Inflammatory macrophage (primary cell): ENCODE results near the gene CLDN3.
"Not testable (repeated sequence)": the region's sequence is repeated elsewhere in the genome, so short reads cannot be mapped to it uniquely, and the experiment has no call there.

ENCODE experiments used
- DNase-seq, 2 donors: peaks; one replicate each; pipeline ENCODE4 v3.0.0-alpha.2; 2020 to 2022

The CLDN3 gene

DNA sequence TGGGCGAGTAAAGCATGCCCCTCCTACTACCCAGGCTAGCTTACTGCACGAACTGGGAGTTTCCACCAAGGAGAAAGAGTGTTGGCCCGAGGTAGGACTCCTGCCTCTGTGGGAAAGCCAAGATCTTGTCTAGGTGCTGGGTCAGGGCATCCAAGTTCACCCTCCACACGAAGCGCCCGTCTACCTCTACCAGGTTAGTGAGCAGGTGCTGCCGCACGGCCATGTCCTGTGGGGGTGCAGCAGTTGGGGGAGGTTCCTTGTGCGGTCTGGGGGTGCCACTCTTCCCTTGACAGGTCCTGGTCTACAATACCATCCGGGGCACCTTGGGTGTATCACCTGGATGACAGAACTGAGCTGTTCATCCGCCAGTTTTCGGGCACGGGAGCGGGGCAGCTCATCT is 33.2 kb downstream of the CLDN3 start:
- no peak for DNase-seq

DNA sequence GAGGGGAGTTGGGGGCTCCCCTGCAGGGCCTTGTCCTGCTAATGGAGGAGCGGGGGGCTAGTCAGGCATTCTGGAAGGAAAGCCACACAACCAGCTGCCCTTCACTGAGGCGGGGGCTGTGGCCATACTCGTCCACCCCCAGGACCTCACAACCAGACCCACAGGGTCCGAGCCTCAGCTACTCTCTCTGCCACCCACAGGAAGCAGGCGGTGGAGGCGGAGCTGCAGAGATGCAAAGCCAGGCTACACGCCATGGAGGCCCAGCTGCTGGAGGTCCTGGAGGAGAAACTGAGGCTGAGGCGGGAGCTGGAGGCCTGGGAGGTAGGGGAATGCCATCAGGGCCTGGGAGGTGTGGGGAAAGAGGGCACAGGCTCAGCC is 34.6 kb downstream of the CLDN3 start:
- no peak for DNase-seq

DNA sequence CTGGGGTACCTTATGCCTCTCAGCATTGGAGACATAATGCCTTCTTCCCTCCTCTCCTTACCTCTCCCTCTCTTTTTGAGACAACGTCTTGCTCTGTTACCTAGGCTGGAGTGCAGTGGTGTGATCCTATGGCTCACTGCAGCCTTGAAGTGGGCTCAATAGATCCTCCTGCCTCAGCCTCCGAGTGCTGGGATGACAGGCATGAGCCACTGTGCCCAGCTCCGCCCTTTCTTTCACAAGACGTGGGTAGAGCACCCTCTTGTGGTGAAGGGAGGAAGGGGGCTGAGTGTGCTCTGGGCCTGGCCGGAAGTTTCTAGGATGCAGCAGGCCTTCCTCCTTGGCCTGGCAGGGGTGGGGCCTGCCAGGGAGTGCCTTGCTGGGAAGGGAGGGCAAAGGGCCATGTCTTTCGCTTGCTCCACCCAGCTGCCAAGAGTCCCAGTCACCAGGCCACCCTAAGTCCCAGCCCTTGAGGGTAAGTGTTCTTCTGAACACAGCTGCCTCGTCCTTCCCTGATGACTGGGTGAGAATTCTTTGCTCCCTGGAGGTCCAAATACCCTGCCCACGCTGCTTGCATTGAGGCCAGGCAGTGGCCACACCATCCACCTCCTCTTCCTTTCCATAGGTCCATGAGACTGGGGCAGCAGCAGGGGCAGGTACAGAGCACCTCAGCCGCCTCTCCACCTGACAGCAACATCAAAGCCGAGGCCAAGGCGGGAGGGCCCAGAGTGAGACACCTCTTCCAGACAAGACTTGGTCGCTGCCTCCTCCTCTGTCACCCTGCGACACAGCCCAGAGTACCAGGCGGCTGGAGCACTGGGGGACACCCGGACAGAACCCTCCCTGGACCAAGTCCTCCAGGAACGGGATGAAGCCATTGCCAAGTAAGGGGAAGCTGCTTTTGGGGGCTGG is 35.2 kb downstream of the CLDN3 start:
- DNase-seq = peak; percentile 87

DNA sequence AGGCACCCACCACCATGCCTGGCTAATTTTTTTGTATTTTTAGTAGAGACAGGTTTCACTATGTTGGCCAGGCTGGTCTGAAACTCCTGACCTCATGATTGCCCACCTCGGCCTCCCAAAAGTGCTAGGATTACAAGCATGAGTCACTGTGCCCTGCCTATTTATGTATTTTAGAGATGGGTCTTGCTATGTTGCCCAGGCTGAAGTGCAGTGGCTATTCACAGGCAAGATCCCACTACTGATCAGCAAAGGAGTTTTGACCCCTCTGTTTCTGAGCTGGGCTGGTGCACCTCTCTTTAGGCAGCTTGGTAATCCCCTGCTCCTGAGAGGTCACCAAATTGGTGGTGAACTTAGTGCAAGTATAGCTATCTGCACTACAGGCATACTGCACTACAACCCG is 37.7 kb downstream of the CLDN3 start:
- no peak for DNase-seq

DNA sequence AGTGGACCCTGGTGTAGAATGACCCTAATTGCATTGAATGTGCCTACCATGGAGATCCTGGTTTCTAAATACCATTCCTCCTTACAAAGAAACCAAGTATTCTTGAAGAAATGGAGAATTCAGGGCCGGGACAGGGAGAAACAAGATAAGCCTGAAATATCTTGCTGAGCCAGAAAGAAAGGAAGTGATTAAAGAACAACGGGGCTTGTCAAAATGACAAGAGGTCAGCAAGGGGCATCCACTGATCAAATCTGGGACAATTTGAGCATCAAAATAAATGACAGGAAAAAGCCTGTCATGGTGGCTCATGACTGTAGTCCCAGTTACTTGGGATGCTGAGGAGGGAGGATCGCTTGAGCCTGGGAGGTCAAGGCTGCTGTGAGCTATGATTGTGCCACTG is 39.6 kb downstream of the CLDN3 start:
- DNase-seq = no peak

DNA sequence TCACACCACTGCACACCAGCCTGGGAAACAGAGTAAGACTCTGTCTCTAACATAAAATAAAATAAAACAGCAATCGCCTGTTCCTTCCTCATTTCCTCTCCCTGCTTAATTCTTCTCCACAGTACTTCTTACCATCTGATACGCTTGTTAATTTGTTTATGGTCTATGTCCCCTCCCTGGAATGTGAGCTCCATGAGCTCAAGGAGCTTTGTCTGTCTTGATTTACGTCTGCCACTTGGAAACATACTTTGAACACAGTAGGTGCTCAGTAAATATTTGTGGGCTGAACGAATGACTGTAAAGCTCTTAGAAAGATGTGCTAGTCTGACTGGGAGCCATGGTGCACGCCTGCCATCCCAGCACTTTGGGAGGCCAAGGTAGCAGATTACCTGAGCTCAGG is 41.5 kb downstream of the CLDN3 start:
- no peak for DNase-seq

DNA sequence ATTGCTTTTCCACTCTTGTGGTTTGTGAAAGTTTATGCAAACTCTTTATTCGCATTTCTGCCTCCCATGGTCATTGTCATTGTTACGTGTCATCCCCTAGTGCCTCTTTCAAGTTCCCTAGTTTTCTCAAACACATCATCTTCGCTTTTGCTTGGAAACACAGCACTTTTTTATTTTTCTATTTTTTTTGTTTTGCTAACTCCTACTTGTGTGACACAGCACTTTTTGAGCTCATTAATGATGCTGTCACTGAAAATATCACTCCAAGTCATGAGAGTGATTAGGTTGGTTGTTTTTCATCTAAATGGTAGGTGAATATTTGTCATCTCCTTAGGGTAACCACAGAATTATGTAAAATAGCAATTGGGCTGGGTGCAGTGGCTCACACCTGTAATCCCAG is 42.1 kb downstream of the CLDN3 start:
- DNase-seq = no peak

DNA sequence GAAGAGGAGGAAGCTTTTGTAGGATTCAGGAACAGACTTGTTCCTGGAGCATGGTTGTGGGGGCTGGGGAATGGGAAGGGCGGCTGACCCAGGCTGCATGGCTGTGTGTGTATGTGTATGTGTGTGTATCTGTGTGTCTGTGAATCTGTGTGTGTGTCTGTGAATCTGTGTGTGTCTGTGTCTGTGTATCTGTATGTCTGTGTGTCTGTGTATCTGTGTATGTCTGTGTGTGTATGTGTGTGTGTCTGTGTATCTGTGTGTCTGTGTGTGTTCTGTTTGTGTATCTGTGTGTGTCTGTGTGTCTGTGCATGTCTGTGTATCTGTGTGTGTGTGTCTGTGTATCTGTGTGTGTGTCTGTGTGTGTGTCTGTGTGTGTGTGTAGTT is 44.0 kb downstream of the CLDN3 start:
- no peak for DNase-seq

DNA sequence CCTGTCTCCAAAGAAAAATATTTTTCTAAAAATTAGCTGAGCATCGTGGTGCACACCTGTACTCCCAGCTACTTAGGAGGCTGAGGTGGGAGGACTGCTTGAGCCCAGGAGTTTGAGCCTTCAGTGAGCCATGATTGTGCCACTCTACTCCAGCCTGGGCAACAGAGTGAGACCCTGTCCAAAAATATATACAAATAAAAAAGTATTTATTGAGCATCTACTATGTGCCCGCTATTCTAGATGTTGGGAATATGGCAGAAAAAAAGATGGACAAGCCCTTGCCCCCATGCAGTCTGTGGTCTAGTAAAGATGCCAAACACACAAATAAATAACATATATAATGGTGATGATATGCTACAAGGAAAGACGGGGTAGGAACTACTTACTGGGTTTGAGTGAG is 46.3 kb downstream of the CLDN3 start:
- no peak for DNase-seq

DNA sequence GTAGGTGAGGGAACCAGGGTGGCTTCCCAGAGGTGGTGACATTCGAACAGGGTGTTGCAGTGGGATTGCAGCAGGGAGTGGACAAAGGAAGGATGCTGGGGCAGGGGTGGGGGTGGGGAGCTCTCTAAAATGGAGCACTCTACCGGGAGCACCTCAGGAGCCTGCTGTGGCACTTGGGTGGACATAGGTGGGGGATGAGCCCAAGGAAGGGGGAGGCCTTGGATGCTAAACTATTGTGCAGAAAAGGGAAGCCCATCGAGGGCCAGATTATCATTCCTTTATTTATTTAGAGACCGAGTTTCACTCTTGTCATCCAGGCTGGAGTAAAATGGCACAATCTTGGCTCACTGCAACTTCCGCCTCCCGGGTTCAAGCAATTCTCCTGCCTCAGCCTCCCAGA is 47.3 kb downstream of the CLDN3 start:
- no peak for DNase-seq

DNA sequence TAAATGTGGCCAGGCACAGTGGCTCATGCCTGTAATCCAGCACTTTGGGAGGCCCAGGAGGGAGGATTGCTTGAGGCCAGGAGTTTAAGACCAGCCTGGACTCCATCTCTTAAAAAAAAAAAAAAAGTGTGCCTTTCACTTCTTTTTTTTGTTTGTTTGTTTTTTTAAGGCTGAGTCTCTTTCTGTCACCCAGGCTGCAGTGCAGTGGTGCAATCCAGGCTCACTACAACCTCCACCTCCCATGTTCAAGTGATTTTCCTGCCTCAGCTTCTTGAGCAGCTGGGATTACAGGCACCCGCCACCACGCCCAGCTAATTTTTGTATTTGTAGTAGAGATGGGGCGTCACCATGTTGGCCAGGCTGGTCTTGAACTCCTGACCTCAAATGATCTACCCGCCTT is 47.9 kb downstream of the CLDN3 start:
- DNase-seq = not testable (repeated sequence)

DNA sequence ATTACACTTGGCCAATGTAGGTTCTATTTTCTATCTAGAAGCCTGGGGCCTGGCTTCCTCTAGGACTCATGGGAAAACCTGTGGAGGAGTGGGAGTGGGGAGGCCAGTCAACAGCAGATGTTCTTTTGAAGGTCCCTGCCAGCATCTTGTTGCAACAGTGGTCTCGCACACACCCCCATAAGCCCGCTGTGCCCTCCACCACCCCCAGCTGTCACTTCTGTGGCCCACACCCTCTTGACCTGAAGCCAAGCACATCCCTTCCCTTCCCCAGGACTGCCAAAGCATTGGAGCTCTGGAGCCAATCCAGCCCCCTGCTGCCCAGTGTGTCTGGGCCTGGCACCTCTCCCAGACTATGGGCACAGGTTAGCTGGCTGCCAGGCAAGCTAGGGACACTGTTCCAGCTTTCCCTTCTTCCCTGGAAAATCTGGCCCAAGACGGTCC is 48.7 kb downstream of the CLDN3 start:
- no peak for DNase-seq

DNA sequence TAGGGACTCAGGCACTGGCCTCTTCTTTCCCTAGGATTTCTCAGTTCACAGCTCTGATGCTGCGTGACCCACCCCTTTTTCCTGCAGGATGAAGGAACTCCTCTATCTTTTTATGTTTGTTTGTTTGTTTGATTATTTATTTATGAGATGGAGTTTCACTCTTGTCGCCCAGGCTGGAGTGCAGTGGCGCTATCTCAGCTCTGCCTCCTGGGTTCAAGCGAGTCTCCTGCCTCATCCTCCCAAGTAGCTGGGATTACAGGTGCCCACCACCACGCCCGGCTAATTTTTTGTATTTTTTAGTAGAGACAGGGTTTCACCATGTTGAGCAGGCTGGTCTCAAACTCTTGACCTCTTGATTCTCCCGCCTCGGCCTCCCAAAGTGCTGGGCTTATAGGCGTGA is 49.6 kb downstream of the CLDN3 start:
- not testable (repeated sequence) for DNase-seq

DNA sequence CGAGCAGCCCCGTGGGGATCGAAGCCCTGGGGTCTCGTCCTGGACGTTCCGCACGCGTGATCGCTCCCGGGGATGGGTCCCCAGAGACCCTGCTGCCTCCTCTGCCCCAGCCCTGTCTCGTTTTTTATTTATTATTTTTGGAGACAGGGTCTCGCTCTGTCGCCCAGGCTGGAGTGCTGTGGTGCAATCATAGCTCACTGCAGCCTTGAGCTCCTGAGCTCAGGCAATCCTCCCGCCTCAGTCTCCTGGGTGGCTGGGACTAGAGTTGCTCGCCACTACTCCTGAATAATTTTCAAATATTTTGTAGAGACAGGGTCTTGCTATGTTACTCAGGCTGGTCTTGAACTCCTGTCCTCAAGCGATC is 50.3 kb downstream of the CLDN3 start:
- DNase-seq = no peak
